HG02970 (cell line): ENCODE results near the gene PDE6A.

Experiments
- ATAC-seq: cut with Tn5 transposase; IDR thresholded peaks from one replicate; pipeline ENCODE4 v1.9.1; 2021; ENCODE audit warnings: mild to moderate bottlenecking, moderate library complexity, moderate number of reproducible peaks; ENCODE audit not compliant: unreplicated experiment, low FRiP score

The PDE6A gene

GRCh38 chr5:149930749-149931574 lies 13.6 kb downstream of the PDE6A start:
- no peak for ATAC-seq

GRCh38 chr5:149930043-149930748 lies 14.4 kb downstream of the PDE6A start:
- no peak for ATAC-seq

- ATAC-seq, result no peak
Measured at GRCh38 chr5:149924486-149924885, 20.1 kb downstream of the PDE6A start.

- ATAC-seq, result no peak
Measured at GRCh38 chr5:149922950-149923349, 21.6 kb downstream of the PDE6A start.

GRCh38 chr5:149921597-149921996 lies 23.0 kb downstream of the PDE6A start:
- ATAC-seq, result no peak

- ATAC-seq, result no peak
Measured at GRCh38 chr5:149917073-149917676, 27.4 kb downstream of the PDE6A start.

GRCh38 chr5:149916334-149917072 lies 28.1 kb downstream of the PDE6A start:
- ATAC-seq, result no peak

GRCh38 chr5:149915392-149916260 lies 29.0 kb downstream of the PDE6A start:
- no peak for ATAC-seq

- no peak for ATAC-seq
Measured at GRCh38 chr5:149913436-149914419, 30.9 kb downstream of the PDE6A start.

GRCh38 chr5:149912226-149912871 lies 32.2 kb downstream of the PDE6A start:
- no peak for ATAC-seq

- no peak for ATAC-seq
Measured at GRCh38 chr5:149911031-149911430, 33.6 kb downstream of the PDE6A start.

GRCh38 chr5:149907828-149908227 lies 36.8 kb downstream of the PDE6A start:
- no peak for ATAC-seq

GRCh38 chr5:149904977-149905376 lies 39.6 kb downstream of the PDE6A start:
- ATAC-seq, result no peak

GRCh38 chr5:149904293-149904886 lies 40.2 kb downstream of the PDE6A start:
- ATAC-seq, result no peak

- no peak for ATAC-seq
Measured at GRCh38 chr5:149903404-149903803, 41.2 kb downstream of the PDE6A start.

- ATAC-seq, result no peak
Measured at GRCh38 chr5:149902177-149902576, 42.4 kb downstream of the PDE6A start.

- ATAC-seq, result no peak
Measured at GRCh38 chr5:149901511-149901910, 43.1 kb downstream of the PDE6A start.

GRCh38 chr5:149900390-149900789 lies 44.2 kb downstream of the PDE6A start:
- no peak for ATAC-seq
